DMS53 treated with DMSO at 0.1 percent for 48 hours (cell line): ENCODE measurements around the gene XRRA1.
"Not testable (repeated sequence)": the region's sequence is repeated elsewhere in the genome, so short reads cannot be mapped to it uniquely, and the experiment has no call there.

ENCODE experiments used
- DNase-seq: peaks from one replicate; lab custom pipeline; 2025; ENCODE audit not compliant: unreplicated experiment; lab: John Stamatoyannopoulos, UW

Gene XRRA1

GRCh38 chr11:74839446-74839845 is 109.4 kb downstream of the XRRA1 start:
- no peak for DNase-seq

DNA sequence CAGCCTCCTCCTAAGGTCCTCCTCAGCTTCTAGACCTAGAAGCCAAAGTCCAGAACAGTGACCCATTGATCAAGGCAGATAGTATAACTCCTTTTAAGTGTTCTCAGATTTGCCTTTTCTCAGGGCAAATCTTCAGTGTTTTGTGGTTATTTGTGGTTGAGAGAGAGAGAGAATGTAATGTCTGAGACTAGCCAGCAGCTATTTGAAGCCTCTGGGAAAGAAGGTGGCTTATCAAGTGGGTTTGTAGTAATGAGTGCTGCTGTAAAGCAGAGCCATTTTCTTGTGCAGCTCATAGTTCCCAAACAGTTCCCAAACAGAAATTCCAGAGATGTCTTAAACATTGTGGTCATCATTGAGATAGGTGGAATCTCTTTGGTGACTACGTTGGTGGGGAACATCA is 110.7 kb downstream of the XRRA1 start:
- DNase-seq, result no peak

- DNase-seq, result no peak
These were observed 111.7 kb downstream of the XRRA1 start for GRCh38 chr11:74837191-74837590.

DNA sequence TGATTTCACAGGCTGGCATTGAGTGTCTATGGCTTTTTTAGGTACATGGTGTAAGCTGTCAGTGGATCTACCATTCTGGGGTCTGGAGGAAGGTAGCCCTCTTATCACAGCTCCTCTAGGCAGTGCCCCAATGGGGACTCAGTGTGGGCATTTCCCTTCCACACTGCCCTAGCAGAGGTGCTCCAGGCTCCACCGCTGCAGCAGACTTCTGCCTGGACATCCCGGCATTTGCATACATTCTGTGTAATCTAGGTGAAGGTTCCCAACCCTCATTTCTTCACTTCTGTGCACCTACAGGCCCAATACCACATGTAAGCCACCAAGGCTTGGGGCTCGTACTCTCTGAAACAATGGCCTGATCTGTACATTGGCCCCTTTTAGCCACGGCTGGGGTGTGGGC is 122.0 kb downstream of the XRRA1 start:
- DNase-seq, result no peak

DNA sequence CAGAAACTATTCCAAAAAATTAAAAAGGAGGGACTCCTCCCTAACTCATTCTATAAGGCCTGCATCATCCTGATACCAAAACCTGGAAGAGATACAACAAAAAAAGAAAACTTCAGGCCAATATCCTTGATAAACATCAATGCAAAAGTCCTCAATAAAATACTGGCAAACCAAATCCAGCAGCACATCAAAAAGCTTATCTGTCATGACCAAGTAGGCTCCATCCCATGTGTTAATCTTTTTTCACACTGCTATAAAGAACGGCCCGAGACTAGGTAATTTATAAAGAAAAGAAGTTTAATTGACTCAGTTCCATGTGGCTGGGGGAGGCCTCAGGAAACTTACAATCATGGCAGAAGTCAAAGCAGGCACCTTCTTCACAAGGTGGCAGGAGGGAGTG is 123.3 kb downstream of the XRRA1 start:
- DNase-seq, result not testable (repeated sequence)

- DNase-seq, result no peak
These were observed 124.5 kb downstream of the XRRA1 start for GRCh38 chr11:74824285-74824982.

DNA sequence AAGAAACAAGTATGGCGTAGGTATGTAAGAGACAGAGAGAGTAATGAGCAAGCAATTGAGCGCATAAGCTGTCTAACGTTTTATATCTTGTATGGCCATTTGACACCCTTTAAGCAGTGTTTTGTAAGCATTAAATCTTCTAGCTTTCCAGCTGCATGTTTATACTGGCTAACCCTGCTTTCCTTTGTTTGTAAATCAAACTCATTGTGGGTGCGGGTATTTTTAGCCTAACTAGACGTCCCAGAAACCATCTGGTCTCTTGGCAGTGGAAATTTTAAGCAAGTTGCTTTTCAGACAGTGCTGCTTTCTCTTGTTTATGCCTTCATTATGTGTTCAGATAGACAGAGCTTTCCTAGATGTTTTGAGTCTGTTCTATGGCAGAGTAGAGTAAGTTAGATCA is 126.7 kb downstream of the XRRA1 start:
- no peak for DNase-seq

DNA sequence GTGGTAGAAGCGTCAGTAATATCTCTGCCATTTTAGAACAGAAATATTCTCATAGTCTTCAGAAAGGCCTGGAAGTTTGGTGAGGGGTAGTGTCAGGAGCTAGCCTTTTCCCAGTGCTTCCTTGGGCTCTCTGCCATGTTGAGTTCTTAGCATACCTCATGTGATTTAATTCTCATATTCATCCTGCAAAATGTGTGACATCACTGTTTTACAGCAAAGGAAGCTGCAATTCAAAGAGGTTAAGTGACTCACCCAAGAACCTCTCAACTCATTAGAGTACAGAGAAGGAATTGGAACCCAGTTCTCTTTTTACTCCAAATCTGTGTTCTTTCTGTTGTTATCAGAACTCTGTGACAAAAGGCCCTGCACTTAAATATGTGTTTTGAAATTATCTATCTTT is 128.1 kb downstream of the XRRA1 start:
- DNase-seq, result no peak

- DNase-seq, result no peak
These were observed 129.5 kb downstream of the XRRA1 start for GRCh38 chr11:74819400-74819799.

DNA sequence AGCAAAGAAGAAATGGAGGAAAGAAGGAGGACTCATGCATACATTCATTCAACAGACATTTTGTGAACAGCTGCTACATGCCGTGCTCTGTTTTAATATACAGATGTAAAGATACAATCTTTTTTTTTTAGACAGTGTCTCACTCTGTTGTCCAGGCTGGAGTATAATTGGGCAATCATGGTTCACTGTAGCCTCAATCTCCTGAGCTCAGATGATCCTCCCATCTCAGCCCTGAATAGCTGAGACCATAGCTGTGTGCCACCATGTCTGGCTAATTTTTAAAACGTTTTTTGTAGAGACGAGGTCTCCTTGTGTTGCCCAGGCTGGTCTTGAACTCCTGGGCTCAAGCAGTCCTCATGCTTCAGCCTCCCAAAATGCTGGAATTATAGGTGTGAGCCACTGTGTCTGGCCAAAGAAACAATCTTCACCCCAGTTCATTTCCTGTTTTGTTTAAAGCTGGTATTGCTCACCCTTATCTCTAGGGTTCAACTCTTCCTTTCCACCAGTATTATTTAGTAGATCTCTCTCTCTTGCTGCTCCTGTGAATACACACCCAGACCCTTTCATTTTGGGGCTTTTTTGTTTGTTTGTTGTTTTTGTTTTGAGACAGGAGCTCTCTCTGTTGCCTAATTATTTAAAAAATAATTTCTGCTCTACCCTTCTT is 130.5 kb downstream of the XRRA1 start:
- no peak for DNase-seq

DNA sequence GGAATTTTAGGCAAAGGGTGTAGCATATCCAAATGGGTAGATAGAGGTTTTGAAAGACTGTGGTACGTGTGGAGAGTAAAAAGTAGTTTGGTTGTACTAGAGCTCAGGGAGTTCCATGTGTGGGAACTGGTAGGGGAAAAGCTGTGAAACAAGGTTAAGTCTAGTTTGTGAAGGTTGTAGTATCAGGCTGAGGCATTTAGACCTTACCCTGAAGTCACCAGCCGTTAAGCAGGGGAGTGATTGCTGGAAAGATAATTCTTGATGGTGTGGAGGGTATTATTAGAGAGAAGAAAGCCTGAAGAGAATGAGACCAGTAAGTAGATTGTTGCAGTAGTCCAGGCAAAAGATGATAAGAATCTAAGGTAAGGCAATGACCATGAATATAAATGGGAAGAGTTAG is 132.2 kb downstream of the XRRA1 start:
- DNase-seq, result no peak

DNA sequence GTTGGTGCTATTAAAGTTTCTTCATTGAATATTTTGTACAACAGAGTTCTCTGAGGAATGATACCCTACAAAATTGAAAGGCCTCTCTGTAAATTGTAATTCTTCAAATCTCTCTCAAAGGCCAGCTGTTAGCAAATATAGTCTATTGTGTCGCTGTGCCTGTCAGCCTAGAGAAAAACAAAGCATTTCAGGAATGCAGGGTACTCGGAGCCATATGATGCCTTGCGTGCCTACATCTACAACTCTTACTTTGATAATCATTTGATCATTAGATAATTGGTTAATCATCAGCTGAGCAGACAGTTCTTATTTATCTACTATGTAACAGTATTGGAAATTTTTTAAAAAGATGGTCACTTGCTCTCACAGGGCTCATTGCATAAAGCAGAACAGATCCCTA is 132.9 kb downstream of the XRRA1 start:
- no peak for DNase-seq

DNA sequence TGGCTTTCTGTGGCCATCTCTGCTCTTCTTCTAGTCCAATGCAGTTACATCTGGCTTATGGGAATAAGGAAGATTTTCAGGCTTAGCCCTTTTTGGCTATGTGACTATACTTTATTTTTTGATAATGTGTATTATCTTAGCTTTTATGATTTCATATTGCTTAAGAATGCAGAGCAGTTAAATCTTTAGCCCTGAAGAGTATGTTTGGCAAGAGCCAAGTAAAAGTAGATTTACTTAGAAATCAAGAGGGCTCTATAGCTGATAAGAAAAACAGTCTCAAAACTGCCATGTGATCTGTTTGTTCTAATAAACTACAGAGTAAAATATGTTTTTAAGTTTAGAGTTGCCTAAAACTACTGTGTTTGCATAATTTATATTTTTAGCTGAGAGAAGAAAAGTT is 139.1 kb downstream of the XRRA1 start:
- DNase-seq, result no peak

GRCh38 chr11:74806267-74806666 is 142.6 kb downstream of the XRRA1 start:
- DNase-seq, result peak; percentile 24

DNA sequence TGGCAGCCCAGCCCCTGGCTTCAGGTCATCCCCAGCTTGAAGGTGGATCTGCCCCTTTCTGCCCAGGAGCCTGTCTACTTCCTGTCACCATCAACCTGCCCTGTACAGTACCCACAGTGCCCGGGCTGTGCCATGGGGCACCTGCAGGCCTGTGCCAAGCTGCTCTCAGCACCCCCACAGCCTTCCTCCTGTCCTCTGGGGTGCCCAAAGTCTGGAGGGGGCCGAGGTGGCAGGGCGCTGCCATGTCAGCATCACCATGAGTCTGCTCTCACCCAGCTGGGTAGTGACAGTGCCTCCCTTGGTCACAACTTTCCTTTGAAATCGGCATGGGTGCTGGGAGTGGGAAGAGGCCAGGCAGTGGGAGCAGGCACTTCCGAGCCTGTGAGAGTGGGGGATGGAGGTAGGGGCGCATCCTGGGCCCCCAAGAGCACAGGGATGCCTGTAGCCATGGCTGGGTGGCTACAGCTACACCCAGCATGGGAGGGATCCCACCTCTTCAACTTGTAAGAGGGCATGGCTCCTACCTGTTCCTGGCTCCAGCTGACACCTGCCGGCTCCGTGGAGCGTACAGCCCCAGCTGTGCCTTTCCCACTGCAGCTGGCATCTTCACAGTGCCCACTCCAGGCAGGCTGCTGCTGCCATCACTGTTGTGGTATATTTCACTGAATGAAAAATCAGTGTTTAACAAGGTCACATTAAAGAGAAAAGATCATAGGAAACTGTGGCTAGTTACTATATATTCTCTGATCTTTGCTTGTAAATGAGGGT is 157.4 kb downstream of the XRRA1 start:
- no peak for DNase-seq
